Activated T-cell treated with anti-CD3 and anti-CD28 coated beads for 24 hours (primary cell): ENCODE data around the gene WIZ.

Experiments used
- DNase-seq: peaks from one replicate; pipeline ENCODE4 v3.0.0-alpha.2; 2020; ENCODE audit warnings: low read depth

Gene WIZ

DNA sequence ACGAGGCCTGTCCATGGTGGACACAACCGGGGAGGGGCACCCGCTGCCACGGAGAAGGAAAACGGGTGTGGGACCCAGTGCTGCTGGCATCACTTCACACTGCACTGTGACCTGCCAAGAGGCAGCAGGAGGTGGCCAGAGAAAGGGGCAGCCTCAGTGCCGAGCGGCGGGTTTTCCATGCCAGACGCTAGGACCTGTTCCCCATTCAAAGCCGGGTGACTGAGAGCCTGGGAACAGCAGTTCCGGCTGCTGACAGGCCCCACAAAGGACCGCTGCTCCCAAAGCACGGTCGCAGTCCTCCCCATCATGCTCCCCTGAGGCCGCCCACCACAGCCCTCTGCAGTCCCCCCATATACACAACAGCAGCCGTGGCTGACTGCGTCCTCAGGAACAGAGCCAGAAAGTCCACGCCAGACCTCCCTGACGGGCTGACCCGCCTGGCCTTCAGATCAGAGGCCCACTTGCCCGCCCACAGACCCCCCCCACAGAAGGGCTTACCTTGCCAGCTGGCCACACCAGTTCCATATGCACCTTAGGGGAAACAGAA lies 75.6 kb downstream of the WIZ start:
- DNase-seq: no peak

DNA sequence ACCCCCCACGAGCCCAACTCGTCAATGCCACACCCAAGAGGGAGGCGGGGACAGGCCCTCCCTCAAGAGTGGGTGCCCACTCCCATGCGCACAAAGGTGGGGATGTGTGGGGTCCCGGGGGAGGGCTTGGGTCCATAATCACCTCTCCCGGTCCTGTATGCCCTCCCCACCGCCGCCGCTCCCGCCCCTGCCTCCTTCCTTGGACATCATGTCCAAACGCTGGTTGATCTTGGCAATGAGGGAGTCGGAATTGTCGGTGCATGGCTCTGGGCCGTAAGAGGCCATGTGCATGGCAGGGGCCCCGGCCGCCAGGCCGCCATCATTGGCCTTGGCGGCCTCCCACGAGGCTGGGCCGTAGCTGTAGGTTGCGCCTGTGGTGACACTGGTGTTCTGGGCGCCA lies 76.1 kb downstream of the WIZ start:
- DNase-seq: no peak

DNA sequence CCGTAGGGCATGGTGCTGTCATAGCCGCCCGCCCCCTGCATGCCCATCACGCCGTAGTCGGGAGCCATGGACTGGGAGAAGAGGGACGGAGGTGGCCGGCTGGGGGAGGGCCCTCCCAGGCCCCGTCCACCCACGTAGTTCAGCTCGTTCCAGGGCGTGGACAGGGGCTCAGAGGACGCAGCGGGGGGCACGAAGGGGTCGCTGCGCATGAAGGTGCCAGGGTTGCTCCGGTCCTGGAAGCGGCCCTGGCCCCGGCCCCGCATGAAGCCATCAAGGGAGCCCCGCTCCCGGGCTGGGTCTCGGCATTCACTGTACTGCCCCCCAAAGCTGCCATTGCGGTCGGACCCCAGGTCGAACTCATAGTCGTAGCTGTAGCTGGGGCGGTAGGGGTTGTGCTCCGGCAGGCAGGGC lies 76.9 kb downstream of the WIZ start:
- no peak for DNase-seq

DNA sequence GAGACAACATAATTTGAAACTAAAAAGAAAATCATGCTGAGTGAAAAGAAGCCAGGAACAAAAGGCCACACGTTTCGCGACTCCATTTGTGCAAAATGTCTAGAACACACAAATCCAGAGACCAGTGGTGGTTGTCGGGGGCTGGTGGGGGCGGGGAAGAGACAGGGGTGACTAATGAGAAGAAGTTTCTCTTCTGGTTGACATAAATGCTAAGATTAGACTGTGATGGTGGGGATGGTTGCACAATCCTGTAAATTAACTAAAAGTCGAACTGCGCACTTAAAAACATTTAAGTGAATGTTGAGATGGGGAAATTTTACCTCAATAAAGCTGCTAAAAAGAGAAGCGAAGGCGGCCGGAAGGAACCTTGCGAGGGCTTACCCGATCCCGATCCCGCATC lies 77.3 kb downstream of the WIZ start:
- DNase-seq: no peak

DNA sequence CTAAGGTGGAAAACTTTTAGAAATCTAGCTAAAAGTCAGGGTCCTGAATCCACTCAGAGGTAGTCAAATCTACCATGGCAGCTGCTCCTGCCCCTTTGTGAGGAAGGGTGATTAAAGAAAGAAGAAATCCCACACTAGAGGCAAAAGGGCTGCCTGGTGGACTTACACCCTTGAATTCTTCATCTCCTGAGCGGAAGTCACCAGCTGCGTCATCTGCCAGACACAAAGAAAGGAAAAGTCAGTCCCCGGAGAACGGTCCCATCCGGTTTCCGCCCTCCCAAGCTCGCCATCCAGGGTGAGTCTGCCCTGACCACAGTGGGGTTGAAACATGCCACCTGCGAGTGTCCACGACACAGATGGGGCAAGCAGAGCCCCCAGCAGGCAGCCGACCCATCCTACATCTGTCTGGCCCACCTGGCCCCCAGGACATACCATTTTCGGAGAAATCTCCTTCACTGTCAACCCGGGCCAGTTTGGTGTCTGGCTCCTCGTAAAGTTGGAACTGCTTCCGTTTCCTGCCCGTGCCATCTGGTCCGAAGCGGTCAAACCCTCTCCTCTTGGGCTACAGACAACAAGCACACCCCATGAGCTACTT lies 77.9 kb downstream of the WIZ start:
- no peak for DNase-seq

DNA sequence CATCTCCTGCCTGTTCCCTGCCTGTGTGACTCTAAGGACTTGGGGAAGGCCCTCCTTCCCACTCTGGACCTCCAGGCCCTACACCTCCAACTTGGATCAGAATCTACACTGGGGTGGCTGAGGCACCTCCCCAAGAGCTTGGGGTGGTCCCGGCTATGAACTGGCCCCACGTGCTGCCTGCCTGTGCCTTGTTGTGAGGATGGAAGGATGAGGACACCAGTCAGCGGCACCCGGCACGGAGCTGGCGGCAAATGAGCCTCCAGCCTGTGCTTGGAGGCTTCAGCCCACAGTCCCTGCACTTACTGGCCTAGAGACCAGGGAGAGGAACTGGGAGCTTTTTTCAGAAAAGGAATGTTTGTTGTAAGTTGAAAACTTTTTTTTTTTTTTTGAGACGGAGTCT lies 78.6 kb downstream of the WIZ start:
- DNase-seq: no peak
